ENCODE measurements around the gene IL2RA.

The IL2RA gene

DNA sequence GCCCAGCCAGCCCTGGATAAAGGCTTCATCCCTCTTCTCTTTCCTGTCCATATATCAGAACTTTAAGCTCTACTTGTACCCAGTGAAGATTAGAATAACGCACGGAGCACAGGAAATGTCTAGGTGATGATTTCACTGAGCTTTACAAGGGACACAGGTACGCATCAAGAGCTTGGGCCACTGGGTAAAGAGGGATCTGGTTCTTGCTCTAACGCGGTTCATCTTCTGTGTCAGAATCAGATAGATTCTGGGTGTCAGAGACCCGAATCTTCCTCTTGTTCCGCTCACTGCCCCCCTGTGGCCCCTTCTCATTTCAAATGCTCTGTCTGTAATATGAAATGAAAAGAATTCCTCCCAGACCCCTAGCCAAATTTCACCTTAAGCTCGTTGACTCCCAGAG, 24.7 kb downstream of the IL2RA start:
- DNase-seq: no peak

DNA sequence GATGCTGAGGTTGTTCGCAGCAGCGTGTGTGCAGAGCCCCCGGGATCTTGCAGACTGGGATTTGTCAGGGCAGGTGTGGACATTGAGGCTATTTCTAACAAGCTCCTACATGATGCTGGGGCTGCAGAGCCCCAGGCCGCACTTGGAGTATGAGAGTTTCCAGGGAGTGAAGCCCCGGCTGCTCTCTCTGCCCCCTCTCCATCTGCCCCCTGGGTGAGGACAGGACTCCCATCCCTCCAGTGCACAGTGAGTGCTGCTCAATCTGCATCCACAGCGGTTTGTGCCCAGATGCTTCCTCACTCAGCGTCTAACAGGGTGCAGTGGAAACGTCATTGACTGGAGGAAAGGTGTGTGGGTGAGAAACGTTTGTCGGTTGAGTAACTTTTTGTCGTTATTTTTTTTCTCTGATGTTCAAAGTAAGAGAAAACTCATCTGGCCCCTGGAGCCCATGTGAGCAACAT, 25.3 kb downstream of the IL2RA start:
- no peak for DNase-seq

DNA sequence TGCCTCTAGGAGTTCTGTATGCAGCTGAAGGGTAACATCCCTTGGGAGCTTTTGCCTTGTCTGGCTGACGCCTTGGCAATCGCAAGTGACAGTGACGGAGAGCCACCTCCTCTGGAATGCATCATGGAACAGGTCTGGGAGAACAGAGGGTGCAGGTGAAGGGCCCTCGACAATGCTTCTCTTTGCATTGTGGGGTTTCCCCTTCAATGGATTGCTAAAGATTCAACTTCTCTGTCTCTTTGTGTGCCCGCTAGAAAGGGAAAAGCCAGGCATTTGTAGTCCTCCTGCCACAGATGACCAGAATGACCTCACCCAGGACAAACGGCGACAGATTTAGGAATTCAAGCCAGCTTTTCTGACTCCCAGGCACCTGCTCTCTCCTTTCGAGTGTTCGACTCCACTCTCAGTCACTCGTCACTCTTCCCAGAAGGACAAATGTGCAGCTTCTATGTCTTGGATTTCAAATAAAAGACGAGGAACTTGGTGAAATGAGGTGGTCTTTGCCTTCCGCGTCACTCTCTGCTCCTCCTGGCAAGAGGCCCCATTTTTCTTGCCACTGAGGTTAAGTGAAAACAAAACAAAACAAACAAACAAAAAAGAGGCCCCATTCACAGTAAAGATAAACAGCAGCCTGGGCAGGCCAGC, 26.1 kb downstream of the IL2RA start:
- peak; percentile 16 for DNase-seq

DNA sequence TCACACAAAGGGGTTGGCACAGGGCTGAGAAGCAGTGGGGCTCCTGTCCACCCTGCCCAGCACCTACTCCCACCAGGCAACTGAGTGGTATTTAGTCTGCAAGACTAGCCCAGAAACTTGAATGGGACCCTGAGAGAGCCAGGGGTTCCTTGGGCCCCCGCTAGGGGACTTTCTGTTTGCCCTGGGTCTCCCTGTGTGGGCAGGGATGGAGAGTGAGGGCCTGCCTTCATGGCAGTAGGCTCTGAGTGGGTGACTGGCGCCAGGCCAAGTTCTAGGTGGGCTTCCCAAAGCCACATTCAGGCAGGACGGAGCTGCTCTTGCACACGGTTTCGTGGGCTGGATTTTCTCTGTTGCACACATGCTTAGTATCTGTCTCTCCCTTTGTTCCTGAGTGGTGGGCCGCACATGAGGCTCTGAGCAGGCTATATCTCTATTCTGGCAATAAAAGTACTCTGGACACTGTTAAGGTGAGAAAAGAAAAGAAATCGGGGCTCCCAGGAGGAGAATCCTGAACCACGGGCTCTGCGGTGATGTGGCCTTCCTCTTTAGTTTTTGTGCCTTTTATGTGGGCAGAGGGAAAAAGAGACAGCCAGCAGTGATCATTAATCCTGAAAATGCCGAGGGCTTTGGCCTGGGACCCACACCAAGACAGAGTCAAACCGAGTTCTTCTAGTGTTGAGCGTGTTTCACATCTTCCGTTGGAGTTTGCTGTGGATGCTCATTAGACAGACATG, 26.9 kb downstream of the IL2RA start:
- DNase-seq: peak; percentile 13

DNA sequence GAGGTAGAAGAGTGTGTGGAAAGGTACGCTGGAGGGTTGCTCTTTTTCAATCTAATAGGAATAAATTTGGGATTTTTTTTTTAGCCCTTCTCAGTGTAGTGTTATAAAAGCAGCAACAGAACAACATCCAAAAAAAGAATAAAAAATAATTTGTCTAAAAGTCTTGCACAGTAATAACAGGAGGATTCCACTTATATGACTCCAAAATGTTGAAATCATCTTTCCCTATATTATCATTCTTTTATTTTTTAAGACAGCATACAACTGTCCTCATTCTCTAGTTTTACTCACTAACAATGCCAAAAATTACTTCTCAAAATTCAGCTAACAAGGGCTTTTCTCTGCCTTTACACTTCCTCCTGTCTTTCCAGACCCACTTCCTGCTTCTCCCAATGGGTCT, 27.8 kb downstream of the IL2RA start:
- no peak for DNase-seq

DNA sequence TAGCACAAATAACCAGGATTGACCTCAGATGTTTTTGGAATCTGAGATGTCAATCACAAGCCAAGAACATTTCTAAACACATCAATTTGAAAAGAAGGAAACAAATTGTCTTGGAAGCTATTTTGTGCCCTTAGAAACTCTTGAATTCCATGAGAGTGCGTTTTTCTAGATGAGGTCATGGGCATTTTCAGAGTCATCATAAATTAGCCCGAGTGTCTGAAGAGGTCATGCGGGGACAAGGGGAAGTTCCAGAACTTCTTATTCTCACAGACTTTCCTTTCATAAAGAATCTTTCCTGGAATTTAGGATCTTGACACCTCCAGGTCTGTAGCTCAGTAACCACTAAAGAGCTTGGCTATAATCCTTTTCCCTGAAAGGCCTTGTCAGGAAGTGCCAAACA, 28.2 kb downstream of the IL2RA start:
- no peak for DNase-seq

DNA sequence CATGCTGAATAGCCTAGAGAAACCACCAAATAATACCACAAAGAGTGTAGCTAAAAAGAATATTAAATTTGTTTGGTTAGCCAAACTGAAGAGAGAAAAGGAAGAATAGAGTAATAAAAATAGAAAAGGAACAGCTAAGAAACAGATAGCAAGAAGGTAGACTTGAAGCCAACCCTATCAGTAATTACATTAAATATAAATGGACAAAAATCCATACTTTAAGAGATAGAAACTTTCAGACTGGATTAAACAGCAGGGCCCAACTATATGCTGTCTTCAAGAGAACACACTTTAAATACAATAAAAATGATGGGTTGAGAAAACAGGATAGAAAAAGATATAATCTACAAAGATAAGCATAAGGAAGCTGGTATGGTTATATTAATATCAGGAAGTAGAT, 31.2 kb downstream of the IL2RA start:
- DNase-seq: no peak

DNA sequence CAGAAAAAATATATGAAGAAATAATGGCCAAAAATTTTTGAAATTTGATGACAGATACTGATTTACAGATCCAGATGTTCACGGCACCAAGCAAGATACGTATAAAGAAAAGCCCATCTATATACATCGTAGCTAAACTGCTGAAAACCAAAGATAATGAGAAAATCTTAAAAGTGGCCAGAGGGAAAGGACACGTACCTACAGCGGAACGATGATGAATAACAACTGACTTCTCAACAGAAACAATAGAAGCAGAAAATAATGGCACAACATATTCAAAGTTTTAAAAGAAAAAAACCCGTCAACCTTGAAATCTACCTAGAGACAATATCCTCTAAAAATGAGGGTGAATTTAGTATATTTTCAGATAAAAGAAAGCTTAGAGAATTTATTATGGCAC, 31.9 kb downstream of the IL2RA start:
- DNase-seq: no peak

DNA sequence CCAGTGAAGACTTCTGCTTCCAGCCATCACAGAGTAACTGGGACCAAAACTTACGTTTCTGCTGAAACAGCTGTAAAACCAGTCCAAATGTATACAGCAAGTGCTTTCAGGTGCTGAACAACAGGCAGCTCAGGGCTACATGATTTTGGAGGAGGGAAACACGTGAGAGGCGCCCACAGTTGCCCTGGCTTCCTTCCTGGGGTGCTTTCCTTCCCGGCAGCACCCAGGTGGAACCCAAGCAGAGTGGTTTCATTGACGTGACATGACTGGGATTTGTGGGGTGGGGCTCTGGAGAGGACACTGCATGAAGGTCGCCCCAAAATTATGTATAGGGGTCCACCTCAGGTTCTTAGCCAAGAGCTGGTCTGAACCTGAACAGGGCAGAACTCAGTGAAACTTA, 34.2 kb downstream of the IL2RA start:
- DNase-seq: no peak

DNA sequence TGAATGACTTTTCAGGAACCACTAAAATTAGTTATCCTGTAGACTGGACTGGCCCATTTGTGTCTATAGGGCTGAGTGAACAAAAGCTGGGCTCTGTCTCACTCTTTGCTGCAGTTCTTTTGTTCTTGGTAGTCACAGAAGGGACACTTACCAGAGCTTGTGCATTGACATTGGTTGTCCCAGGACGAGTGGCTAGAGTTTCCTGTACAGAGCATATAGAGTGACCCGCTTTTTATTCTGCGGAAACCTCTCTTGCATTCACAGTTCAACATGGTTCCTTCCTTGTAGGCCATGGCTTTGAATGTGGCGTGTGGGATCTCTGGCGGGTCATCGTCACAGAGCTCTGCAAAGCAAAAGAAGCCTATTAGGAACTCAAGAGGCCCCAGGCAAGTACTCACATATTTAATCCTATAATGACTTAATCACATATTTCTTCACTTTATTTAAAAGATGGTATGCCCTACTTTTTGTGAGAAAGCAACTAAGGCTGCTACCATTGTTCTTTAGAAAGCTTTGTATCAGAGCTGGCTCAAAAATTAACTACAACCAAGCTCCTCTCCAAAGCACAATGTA, 36.4 kb downstream of the IL2RA start:
- no peak for DNase-seq

DNA sequence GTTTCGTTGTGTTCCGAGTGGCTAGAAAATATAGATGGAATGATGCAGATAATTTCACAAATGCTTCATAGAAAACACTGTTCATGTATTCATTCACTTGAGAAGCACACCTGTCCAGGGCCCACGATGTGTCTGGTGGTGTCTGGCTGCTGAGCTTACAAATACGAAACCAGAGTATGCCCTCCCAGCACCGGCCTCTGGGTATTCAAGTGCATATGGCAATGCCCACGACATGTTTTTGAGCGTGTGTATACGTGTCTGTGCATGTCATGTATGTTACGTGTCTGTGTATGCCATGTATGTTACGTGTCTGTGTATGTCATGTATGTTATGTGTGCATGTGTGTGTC, 37.9 kb downstream of the IL2RA start:
- DNase-seq: no peak

DNA sequence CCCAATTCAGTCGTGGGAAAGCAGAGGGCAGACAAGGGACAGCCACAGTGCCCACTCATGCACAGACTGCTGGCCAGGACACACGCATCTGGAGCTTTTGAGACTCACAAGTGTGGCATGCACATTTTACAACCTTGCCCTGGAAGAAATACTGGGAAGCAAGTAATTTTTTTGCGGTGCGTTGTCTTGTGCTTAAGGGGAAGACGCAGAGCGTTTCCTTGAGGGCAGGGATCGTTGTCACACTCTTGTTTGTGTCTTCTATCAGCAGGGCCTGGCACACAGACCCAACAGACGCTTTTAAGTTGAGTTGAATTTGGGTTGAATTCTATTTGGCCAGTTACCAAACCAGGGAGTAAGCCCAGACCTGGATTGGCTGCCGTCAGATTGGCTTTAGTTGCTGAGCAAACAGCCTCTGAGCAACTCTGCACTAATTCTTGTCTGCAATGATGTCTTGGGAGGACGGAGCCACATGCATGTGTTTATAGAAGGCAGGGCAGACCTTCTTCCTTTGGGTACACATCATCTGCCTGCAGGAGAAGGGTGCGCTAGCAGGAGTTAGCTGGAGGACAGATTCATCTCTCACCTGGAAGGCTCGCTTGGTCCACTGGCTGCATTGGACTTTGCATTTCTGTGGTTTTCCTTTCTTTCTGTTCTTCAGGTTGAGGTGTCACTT, 38.4 kb downstream of the IL2RA start:
- no peak for DNase-seq

DNA sequence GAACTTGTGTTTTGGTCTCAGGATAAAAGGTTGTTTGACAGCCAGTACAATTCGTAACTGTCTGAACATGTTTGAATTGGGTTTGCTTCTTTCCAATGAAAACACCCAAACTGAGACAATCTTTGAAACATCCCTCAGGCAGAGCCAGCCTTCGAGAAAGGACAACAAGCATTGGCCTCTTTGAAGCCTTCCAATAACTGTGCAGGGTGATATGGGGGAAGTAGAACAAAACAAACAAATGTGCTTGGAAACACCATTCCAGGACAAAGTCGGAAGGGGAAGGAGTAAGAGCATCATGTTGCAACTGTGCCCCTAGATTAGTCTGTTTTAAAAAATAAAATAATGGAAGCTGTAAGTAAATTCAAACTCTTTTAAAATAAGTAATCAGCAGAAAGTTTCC, 39.5 kb downstream of the IL2RA start:
- DNase-seq: no peak

DNA sequence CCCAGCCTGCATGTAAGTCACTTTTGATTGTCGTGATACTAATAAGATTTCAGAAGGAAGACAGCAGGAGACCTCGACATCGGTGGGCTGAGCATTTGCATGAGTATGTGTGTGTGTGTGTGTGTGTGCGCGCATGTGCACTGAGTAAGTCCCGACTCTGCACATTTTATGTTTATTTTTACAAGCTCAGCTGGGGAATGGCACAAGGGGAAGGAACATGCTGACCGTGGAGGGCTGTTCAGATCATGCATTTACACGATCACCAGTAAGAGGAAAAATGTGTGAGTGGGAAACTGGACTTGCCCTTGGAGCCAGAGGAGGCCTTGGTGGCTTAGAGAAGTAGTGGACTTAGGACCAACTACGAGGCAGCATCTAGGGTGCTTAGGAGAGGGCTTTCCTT, 41.3 kb downstream of the IL2RA start:
- no peak for DNase-seq

DNA sequence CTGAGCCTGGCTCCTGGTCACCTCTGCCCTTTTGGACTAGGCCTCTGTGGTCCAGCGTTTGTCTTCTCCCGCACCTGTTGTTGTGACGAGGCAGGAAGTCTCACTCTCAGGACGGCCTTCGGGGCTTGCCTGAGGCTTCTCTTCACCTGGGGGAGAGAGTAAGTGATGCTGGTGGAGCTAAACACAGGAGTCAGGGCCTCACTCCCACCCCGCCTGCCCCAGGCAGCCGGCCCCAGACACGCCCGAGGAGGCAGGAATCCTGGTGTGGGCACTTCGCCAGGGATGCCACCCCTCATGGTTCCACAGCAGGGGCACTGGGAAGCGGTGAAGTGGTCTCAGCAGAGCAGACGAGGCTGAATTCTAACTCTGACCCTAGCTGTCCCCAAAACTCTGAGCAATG, 42.4 kb downstream of the IL2RA start:
- DNase-seq: no peak

DNA sequence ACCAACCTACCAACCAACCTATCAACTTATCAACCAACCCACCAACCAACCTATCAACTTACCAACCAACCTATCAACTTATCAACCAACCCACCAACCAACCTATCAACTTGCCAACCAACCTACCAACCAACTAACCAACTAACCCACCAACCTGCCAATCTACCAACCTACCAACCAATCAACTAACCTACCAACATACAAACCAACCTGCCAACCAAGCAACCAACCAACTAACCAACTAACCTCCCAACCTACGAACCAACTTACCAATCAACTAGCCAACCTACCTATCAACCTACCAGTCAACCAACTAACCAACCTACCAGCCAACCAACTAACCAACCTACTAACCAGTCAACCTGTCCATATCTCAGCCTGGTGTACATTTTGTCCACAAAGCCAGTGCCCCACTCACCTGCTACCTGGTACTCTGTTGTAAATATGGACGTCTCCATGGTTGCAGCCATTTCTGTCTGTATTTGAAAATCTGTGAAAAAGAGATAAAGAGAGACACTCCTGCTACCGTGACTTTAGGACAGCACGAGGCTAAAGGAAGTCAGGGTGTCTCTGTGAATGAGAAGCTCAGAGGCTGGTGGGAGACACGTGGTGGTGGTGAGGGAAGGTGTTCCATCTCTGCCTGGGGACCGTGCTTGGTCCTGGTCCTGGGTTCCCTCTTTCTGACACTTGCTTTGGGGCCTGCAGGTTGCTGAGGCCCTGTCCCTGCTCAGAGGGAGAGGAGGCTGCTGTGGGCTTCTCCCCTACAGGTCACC, 43.0 kb downstream of the IL2RA start:
- no peak for DNase-seq

DNA sequence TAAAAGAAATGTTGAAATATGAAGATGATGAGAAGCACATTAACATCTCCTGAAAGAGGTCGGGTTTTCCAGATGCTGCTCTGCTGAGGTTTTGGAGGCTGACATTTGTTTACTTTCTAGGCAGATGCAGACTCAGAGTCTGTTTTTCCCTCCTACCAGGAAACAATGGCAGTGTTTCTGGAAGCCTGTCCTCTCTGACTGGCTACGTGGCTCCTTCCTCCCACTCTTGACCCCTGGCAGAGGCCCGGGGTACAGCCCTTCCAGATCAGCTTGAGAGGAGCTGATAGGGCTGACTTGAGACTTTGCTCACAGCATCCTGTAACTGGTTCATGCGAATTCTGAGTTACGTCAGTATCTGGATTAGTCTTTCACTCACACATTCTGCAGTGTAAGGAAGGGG, 43.7 kb downstream of the IL2RA start:
- DNase-seq: no peak

DNA sequence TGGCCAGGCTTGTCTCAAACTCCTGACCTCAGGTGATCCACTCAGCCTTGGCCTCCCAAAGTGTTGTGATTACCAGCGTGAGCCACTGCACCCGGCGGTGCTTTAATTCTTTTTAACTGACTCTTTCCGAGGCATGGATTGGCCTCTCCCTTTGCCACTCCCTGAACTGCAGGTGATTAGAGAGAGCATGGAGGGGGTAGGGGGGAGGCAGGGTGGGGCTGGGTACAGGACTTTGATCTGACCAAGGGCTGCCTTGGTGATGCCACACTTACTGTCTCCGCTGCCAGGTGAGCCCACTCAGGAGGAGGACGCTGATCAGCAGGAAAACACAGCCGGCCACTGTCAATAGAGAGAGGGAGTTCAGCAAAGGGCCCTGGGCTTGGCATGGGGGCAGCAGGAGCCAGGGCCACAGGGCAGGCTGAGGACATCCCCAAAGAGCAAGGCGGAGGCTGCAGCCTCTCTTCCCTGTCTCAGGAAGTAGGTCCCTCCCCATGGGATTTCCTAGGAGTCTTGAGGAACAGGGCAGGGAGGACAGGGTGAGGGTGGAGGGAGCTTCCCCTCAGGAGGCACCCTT, 44.3 kb downstream of the IL2RA start:
- no peak for DNase-seq

DNA sequence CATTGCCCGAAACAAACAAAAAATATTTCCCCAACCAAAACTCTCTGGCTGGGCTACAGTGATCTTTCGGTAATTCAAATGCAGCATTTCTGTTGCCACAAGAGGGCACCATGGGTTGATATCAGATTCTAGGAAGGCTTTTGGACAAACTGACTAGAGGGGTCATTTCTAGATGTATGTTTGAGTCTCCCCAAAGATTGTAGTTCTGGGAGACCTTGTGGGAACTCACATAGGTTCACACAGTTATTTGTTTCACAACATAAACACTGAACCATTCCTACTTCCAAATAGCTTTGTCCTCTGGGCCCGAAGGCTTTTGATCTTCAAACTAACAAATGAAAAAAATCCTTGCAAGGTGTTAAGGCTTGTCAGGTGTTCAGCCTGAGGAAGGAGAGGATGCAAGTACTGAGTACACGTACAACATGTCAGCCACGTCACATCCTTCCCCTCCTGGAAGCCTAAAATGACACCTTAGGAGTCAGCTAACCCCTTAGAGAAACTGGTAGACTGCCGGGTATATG, 47.9 kb downstream of the IL2RA start:
- DNase-seq: no peak

DNA sequence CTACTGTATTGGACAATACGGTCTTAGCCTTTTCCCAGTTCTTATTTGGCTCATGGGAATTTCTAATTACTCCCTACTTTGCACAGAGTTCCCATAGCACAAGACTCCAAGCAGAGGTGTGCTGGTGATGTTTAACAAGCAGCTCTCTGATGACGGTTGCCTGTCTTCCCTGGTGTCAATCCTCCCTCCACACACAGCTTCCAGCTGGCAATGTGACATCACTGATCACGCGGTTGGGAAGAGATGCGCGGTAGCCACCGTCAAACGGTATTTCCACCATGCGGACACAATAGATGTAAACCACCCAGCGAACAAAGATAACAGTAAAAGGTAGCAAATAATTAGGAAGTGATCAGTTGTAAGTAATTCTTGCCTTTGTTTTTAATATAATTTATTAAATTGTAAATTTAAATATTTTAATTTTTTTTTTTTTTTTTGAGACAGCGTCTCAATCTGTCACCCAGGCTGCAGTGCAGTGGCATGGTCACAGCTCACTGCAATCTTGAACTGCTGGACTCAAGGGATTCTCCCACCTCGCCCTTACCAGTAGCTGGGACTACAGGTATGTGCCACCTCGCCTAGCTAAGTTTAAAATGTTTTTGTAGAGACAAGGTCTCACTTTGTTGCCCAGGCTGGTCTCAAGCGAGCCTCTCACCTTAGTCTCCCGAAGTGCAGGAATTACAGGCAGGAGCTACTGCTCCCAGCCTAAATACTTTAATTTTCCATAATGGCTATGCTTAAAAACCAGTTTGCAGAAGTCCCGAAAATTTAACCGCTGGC, 48.6 kb downstream of the IL2RA start:
- no peak for DNase-seq

DNA sequence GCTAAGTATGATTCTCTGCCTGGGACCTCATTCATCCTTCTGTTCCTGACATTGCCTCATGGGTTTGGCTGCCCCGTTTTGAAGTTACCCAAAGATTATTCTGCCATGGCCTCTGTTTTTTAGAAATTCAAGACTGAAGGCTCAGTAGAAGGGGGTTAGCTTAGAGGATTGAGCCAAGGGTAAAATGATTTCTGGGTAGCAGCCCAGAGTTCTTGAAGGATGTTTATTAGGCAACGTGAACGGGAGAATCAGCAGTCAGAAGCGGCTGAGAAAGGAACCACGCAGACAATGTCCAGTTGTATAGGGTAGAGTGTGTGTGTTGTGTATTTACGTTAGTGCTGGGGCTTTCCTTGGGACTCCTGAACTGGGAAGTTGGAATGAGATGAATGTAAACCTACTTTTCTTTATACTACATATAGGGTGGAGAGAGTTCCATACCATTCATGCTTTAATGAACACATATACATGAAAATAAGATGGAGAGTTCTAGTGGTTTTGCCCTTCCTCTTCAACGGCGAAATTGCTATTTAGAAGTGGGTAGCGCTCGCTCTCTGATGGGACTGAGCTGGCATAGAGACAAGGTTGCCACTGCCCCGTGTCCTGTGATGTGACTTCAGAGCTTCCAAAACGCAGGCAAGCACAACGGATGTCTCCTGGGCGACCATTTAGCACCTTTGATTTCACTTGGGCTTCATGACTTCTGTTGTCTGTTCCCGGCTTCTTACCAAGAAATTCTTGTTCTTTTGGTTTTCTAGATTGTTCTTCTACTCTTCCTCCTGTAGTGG, 49.9 kb downstream of the IL2RA start:
- DNase-seq: no peak
